GM18519 (cell line): ENCODE measurements around the gene ANTXRL.
"Not testable (repeated sequence)": the region's sequence is repeated elsewhere in the genome, so short reads cannot be mapped to it uniquely, and the experiment has no call there.

Experiments
- ATAC-seq: cut with Tn5 transposase; IDR thresholded peaks from one replicate; pipeline ENCODE4 v1.9.1; 2021; ENCODE audit warnings: mild to moderate bottlenecking, moderate library complexity; ENCODE audit not compliant: unreplicated experiment, low FRiP score

The ANTXRL gene

GRCh38 chr10:46305986-46306385 is 19.2 kb downstream of the ANTXRL start:
- ATAC-seq = no peak

DNA sequence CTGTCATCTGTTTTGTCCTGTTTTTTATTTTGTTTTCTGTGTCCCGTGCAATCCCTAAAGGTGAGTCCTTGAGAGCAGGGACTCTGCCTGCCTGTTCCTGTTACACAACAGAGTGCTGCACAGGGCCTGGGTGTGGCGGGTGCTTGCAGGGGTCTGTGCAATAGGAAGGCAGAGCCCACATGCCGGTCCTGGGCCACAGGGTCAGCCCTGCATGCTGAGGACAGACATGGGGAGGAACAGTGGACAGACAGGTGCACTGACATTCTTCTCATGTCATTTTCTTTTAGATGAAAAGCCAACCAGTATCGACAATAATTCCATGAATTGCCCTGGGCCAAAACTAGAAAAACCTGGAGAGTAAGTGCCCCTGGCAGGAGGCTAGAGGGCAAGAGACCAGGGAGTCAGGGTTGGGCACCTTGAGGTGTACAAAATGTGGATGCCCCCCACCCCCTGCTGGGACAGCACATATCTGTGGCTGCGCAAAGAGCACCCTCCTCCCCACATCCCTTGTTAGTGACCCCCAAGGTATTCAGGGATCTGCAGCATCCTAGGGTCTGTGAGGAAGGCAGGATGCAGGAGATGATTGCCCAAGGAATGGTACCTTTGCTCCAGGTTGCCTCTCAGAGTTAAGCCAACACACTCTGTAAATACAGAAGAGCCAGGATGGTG is 19.9 kb downstream of the ANTXRL start:
- ATAC-seq = no peak

DNA sequence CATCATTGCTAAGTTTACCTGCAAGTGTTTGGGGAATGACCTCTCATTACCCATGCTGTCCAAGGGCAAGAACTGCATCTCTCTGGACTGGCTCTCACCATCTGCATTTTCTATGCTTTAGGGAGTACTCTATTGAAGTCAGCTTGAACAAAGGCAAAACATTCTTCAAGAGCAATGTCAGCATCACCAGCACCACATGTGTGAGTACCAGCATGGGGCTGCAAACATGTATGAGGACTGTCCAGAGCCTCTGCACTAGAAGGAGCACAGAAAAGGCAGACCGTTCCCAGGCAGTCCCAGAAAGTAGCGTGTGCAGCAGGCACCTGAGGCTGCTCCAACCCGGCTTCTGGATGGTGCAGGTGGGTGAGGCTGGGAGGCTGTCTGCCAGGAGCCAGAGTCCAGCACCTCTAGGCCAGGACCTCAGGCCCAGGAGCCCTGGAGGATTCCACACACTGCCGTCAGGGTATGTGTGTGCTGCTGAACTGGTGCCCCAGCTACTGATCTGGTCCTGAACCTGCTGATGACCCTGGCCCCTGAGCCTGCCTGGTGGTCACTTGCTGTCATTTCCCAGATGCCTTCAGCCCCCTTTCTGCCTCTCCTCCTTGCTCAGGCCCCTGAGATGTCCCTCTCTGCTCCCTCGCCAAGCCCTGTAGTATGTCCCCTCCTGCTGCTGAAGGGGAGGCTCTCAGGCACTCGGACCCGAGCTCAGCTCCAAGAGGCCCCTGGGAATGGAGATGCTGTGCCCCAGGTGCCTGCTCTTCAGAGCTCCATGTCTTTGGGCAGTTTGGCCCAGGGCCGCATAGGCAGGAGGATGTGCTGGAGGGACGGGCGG is 20.7 kb downstream of the ANTXRL start:
- ATAC-seq = no peak

GRCh38 chr10:46308113-46308415 is 21.3 kb downstream of the ANTXRL start:
- no peak for ATAC-seq

GRCh38 chr10:46308666-46309450 is 22.1 kb downstream of the ANTXRL start:
- ATAC-seq = no peak

GRCh38 chr10:46309511-46310142 is 22.8 kb downstream of the ANTXRL start:
- no peak for ATAC-seq

DNA sequence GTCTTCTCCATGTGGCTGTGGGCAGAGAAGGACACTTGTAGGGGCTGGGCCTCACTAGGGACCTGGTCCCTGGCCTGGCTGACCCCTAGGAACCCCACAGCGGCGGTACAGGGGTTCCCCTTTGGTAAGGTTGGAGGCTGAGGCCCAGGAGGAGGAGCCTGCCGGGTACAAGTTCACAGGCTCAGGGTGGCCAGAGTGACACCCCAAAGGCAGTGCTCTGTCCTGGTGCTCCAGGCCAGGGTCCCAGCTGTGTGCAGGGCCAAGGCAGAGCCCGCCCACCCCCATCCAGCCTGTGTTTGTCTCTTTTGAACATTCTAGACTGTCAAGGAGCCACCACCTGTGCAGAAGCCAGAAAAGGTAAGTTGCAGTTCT is 23.3 kb downstream of the ANTXRL start:
- ATAC-seq = no peak

DNA sequence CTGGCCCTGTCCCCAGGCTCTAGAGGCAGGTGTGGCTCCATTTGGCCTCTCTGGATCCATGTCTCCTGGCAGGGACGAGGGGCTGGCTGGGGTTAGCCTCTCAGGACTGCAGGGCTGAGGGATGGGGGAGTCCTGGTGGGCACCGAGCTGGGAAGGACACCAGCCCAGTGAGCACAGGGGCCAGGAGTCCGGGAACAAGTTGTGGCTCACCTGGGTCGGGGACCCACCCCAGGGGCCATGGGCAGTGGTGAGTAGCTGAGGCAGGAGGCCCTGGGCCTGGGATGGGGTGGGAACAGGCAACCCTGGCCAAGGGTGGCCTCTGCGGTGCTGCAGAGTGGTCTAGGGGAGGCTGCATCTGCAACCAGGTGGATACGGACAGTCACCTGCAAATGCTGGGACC is 24.1 kb downstream of the ANTXRL start:
- ATAC-seq = no peak

DNA sequence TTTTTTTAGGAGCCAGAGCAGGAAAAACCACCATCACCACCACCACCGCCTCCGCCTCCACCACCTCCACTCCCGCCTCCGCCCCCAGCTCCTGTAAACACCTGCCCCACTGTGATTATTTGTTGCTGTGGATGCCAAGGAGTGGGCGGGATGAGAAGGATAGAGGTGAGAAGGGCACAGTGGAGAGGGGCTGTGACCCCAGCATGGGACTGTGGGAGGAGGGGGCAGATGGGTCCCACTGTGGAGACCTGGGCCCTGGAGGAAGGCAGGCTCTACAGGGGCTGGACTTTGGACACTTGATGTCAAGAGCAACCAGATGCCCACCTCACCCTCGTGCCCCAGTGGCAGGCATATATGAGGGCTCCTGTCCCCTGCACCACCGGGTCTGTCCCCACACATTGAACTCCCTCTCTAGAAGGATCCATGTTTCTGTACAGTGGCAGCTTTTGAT is 24.7 kb downstream of the ANTXRL start:
- ATAC-seq = no peak

DNA sequence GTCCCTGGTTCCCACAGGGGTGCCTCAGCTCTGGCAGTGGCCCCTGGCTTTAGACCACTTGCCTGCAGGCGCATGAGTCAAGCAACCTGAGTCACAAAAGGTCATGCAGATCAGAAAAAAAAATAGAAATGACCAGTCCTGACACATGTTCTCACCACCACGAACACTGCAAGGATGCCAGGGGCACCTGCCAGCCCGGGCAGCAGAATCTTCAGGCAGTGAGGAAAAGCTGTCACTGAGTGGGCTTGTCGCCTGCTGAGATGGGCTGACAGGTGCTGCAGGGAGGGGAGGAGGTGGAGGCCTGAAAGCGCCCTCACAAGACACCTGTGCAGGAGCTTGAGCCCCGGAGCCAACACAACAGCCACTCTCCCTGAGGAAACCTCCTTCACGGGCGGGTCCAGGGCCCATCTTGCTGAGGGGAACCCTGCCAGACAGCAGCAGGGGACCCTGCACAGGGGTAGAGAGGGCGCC is 25.2 kb downstream of the ANTXRL start:
- ATAC-seq = not testable (repeated sequence)

GRCh38 chr10:46312953-46313352 is 26.2 kb downstream of the ANTXRL start:
- ATAC-seq = no peak

DNA sequence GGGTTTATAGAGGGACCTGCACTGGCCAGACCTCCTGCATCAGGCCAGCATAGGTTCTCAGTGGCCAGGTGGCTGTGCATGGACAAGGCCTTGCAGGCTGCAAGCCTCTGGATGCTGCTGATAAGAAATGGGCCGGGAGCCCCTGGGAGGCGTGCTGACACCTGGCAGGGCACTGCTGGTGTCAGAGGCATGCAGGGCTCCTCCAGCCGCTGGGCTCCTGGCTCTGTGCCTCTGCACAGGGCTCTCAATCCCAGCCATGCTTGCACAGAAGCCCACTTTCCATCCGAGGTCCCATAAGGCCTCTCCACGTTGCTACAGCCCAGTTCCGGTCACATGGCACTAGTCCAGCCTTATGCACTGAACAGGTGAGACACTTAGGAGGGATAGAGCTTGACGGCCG is 27.3 kb downstream of the ANTXRL start:
- no peak for ATAC-seq

DNA sequence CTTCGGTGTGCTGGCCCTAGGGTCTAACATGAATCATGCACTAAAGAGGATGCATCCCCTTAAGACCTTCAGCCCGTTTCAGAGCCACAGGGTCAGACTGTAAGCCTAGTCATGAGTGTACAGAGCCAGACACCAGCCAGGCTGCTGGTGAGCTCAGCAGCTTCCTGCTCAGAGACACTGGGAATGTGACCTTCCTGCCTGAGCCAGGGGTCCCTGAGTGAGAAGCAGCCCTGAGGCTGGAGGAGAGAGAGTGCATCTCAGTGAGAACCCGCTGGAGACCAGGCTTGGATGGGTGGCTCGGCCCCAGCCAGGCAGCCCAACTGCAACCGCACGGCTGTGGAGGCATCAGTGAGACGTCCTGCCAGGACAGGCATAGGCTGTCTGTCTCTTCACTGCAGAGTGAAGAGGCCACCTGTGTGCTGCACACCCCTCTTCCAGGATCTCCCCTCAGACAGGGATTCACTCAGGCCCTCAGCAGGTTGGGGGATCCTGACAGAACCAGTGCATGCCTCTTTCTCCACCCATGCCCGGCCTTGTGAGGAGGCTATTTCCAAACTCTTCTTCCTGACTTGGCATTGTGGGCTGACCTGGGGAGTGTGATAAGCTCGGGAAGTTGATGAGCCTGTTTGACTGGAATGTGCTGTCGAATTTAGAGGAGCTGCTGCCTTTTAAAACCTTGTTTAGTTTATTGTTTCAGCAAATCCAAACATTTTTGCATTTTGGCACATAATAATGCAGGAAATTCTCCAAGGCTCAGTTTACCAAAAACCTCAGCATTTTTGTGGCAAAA is 28.5 kb downstream of the ANTXRL start:
- ATAC-seq = not testable (repeated sequence)

DNA sequence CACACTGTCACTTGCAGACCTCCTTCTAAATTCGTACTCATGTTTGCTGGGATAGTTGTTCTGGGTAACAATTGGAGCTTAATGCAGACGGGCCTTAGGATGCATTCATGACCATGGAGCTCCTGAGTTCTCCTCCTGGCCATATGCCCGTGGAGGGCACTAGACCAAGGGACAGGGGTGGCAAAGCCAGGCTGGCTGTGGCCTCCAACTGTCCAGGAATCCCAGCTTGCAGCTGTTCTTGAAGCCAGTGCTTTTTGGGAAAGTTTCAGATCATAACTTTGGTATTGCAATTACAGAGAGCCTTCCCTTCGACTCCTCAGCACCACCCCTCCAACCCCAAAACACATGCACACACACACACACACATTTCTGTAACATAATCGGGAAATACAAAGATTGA is 30.6 kb downstream of the ANTXRL start:
- ATAC-seq = no peak

GRCh38 chr10:46317889-46318288 is 31.1 kb downstream of the ANTXRL start:
- ATAC-seq = no peak

DNA sequence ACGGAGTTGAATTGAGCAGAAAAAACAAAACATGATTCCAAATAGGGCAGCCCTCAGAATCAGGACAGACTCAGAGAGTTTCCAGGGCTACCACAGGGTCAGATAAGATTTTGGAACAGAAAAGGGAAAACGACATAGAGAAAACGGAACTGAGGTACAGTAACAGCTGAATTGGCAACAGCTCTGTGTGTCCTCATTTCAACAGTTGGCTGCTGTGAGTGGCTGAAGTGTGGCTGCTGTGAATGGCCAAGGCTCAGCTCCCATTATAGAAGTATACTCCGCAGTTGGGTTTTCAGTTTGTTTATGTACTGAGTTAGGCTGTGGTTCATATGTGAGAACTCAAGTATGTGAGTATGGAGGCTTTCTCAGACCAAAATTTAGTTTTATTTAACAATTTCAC is 32.0 kb downstream of the ANTXRL start:
- ATAC-seq = no peak

- no peak for ATAC-seq
Measured at GRCh38 chr10:46319389-46319788, 32.6 kb downstream of the ANTXRL start.

- no peak for ATAC-seq
Measured at GRCh38 chr10:46321770-46322169, 35.0 kb downstream of the ANTXRL start.

DNA sequence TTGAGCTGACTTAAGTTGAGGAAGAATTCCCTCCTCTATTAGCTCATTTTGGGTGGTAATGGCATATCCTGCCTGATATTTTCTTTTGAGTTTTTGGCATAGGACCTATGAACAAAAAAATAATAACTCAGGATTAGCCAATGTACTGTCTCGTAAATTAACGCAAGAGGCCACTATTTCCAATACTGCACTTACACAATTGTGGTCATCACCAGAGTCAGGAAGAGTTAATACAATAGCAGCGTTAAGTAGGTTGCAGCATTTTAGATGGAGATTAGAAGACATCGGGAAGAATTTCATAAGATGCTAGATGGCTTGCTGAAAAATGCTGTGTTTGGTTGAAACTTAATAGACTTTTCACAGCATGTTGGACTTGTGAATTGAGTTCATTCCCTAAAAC is 36.4 kb downstream of the ANTXRL start:
- no peak for ATAC-seq

GRCh38 chr10:46325021-46325420 is 38.2 kb downstream of the ANTXRL start:
- no peak for ATAC-seq
